ENCODE measurements around the gene CAPZA2.

DNA sequence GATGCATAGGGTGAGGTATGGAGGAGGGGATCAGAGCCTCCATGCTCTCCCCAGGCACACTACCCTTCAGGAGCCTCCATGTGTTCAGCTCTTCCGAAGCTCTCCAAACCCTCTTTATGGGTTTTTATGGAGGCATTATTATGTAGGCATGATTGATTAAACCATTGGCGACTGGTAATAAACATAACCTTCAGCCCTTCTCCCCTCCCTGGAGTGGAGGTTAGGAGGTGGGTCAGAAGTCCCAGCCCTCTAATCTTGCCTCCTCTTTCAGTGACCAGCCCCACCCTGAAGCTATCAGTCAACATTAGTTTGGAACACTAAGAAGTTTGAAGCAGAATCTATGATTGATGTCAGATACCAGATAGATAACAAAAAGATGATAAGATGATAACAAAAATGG lies 23.3 kb downstream of the CAPZA2 start:
- no peak for TF ChIP-seq EZH2 (IDR thresholded peaks at IDR 0.05; ENCODE audit: low read depth, unreplicated experiment)
- TF ChIP-seq, protein P1, sequence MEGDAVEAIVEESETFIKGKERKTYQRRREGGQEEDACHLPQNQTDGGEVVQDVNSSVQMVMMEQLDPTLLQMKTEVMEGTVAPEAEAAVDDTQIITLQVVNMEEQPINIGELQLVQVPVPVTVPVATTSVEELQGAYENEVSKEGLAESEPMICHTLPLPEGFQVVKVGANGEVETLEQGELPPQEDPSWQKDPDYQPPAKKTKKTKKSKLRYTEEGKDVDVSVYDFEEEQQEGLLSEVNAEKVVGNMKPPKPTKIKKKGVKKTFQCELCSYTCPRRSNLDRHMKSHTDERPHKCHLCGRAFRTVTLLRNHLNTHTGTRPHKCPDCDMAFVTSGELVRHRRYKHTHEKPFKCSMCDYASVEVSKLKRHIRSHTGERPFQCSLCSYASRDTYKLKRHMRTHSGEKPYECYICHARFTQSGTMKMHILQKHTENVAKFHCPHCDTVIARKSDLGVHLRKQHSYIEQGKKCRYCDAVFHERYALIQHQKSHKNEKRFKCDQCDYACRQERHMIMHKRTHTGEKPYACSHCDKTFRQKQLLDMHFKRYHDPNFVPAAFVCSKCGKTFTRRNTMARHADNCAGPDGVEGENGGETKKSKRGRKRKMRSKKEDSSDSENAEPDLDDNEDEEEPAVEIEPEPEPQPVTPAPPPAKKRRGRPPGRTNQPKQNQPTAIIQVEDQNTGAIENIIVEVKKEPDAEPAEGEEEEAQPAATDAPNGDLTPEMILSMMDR (conservative IDR thresholded peaks at IDR 0.05; ENCODE audit: low read depth in 2 of 2): no peak

Measured in GM23338 (cell line).